SK-MEL-5 (cell line): ENCODE results near the gene KLHDC9. TPM values are rescaled to one million over a fixed set of nuclear protein-coding genes. Genes with fewer than 3 reads are reported as not detected.

Experiments
- DNase-seq: peaks from one replicate; pipeline ENCODE4 v3.0.0-alpha.2; 2016; ENCODE audit warnings: low read depth, low spot score
- in situ Hi-C: cut with HindIII; loops from 2 replicates; pipeline ENCODE4 v1.10.0; 2016; ENCODE audit warnings: low sequenced_read_pairs, high pct_unique_total_duplicates, low pct_unique_long_range_greater_than_20kb
- small RNA-seq, 2 experiments: library from RNA; depleted of rRNA; stranded (forward); fragments of <200 nt; gene quantifications; one replicate each; pipeline ENCODE3, GENCODE V24; 2014
- total RNA-seq: library from RNA; depleted of rRNA; stranded (reverse); fragments of >200 nt; shearing (Covaris generic); gene quantifications from 2 replicates; pipeline ENCODE4 v1.2.3, GENCODE V29; 2014; rRNA removed

The KLHDC9 gene
- total RNA-seq, 1 experiment from 2014 or later, result not detected

- in situ Hi-C loops, result no loop called here
Observed at GRCh38 chr1:161140755-161141400, 42.7 kb downstream of the KLHDC9 start.

GRCh38 chr1:161145832-161146231 is 47.7 kb downstream of the KLHDC9 start:
- in situ Hi-C loops, result no loop called here
- no peak for DNase-seq

More at GRCh38 chr1:161140755-161141400, 42.7 kb downstream of the KLHDC9 start:
- no peak for DNase-seq

Small RNA genes within 50 kb of the gene (small RNA-seq; reads per million reads assigned to genes)
- 0 reads per million in 2 experiments for gene RF01225

Other genes starting within 250 kb of the KLHDC9 start
- gene CD244, start 235.5 kb upstream of the KLHDC9 start, total RNA-seq, result 0.05 TPM in 2 replicates
- not detected in 2 replicates for gene ITLN1, start 213.2 kb upstream of the KLHDC9 start, total RNA-seq
- 0.69 and 0.90 TPM in 2 replicates for gene ITLN2, start 143.6 kb upstream of the KLHDC9 start, total RNA-seq
- 6.4 and 7.3 TPM in 2 replicates for gene F11R, start 77.2 kb upstream of the KLHDC9 start, total RNA-seq
- 0.98 and 1.8 TPM in 2 replicates for gene TSTD1, start 59.4 kb upstream of the KLHDC9 start, total RNA-seq
- gene USF1, start 52.4 kb upstream of the KLHDC9 start, total RNA-seq, result 48.9 and 50.4 TPM in 2 replicates
- not detected in 2 replicates for gene ARHGAP30, start 28.5 kb upstream of the KLHDC9 start, total RNA-seq
- gene NECTIN4, start 8.8 kb upstream of the KLHDC9 start, total RNA-seq, result 0.11 and 0.21 TPM in 2 replicates
- 84.1 and 92.3 TPM in 2 replicates for gene PFDN2, start 19.7 kb downstream of the KLHDC9 start, total RNA-seq
- 23.5 and 27.2 TPM in 2 replicates for gene NIT1, start 19.7 kb downstream of the KLHDC9 start, total RNA-seq
- gene DEDD, start 34.3 kb downstream of the KLHDC9 start, total RNA-seq, result 18.8 and 22.8 TPM in 2 replicates
- gene UFC1, start 55.6 kb downstream of the KLHDC9 start, total RNA-seq, result 87.4 and 89.2 TPM in 2 replicates
- 4.0 and 4.7 TPM in 2 replicates for gene USP21, start 61.1 kb downstream of the KLHDC9 start, total RNA-seq
- gene PPOX, start 68.1 kb downstream of the KLHDC9 start, total RNA-seq, result 11.1 and 13.8 TPM in 2 replicates
- 53.9 and 55.9 TPM in 2 replicates for gene B4GALT3, start 79.1 kb downstream of the KLHDC9 start, total RNA-seq
- gene ADAMTS4, start 100.7 kb downstream of the KLHDC9 start, total RNA-seq, result 0.03 TPM in 1 of 2 replicates, not detected in the other
- gene NDUFS2, start 104.0 kb downstream of the KLHDC9 start, total RNA-seq, result 134 and 147 TPM in 2 replicates
- 2.6 TPM in 1 of 2 replicates, not detected in the other for gene FCER1G, start 116.9 kb downstream of the KLHDC9 start, total RNA-seq
- not detected in 2 replicates for gene APOA2, start 125.3 kb downstream of the KLHDC9 start, total RNA-seq
- gene TOMM40L, start 127.7 kb downstream of the KLHDC9 start, total RNA-seq, result 11.3 and 11.7 TPM in 2 replicates
- not detected in 2 replicates for gene NR1I3, start 139.8 kb downstream of the KLHDC9 start, total RNA-seq
- not detected in 2 replicates for gene PCP4L1, start 160.4 kb downstream of the KLHDC9 start, total RNA-seq
- 3.4 and 3.6 TPM in 2 replicates for gene MPZ, start 211.6 kb downstream of the KLHDC9 start, total RNA-seq
- 36.6 and 53.0 TPM in 2 replicates for gene SDHC, start 216.0 kb downstream of the KLHDC9 start, total RNA-seq